Calu3 (cell line): ENCODE data around the gene SAMD1. TPM values are rescaled to one million over a fixed set of nuclear protein-coding genes. Genes with fewer than 3 reads are reported as not detected.

Experiments used
- BruUV-seq: library from RNA; stranded (reverse); fragments of 400-500 nt; replicated peaks from 2 replicates; lab custom pipeline; 2021; lab: Mats Ljungman, UMichigan
- CTCF ChIA-PET: fragments of 300-600 bp; sonication (Branson Sonifier 250); formaldehyde crosslinking; loops from one replicate; lab custom pipeline; 2022; ENCODE audit warnings: antibody characterized with exemption; lab: Charles Lee
- DNase-seq: peaks from one replicate; pipeline ENCODE4 v3.0.0; 2022
- H3K27ac Mint-ChIP-seq: one replicate; pipeline ENCODE4 v1.8.0; 2022; ENCODE audit warnings: mixed read lengths; ENCODE audit not compliant: unreplicated experiment
- H3K27me3 Mint-ChIP-seq: one replicate; pipeline ENCODE4 v1.8.0; 2022; ENCODE audit warnings: mixed read lengths; ENCODE audit not compliant: unreplicated experiment
- H3K36me3 Mint-ChIP-seq: one replicate; pipeline ENCODE4 v1.8.0; 2022; ENCODE audit warnings: mild to moderate bottlenecking, moderate library complexity, mixed read lengths; ENCODE audit not compliant: insufficient read depth, unreplicated experiment
- H3K4me1 Mint-ChIP-seq: one replicate; pipeline ENCODE4 v1.8.0; 2022; ENCODE audit warnings: mild to moderate bottlenecking, low read depth, mixed read lengths; ENCODE audit not compliant: unreplicated experiment
- H3K4me3 Mint-ChIP-seq: one replicate; pipeline ENCODE4 v1.8.0; 2022; ENCODE audit warnings: mild to moderate bottlenecking, low read depth, moderate library complexity, mixed read lengths; ENCODE audit not compliant: unreplicated experiment
- H3K9me3 Mint-ChIP-seq: one replicate; pipeline ENCODE4 v1.8.0; 2022; ENCODE audit warnings: low read depth, mixed read lengths; ENCODE audit not compliant: unreplicated experiment
- intact Hi-C: fragments of 100-400 bp; cut with micrococcal nuclease; formaldehyde crosslinking; loops from one replicate; pipeline ENCODE4 v1.10.0; 2022; ENCODE audit not compliant: unreplicated experiment
- total RNA-seq: library from RNA; stranded (reverse); gene quantifications from 2 replicates; pipeline ENCODE4 v1.2.3, GENCODE V29; 2022
- TF ChIP-seq, protein P1 (sequence below): fragments of 200-600 bp; IDR thresholded peaks from one replicate; pipeline ENCODE4 v1.8.0; 2022; ENCODE audit warnings: antibody characterized with exemption; ENCODE audit not compliant: unreplicated experiment

Gene SAMD1
- total RNA-seq, 1 experiment from 2014 or later: 41.1 TPM

DNA sequence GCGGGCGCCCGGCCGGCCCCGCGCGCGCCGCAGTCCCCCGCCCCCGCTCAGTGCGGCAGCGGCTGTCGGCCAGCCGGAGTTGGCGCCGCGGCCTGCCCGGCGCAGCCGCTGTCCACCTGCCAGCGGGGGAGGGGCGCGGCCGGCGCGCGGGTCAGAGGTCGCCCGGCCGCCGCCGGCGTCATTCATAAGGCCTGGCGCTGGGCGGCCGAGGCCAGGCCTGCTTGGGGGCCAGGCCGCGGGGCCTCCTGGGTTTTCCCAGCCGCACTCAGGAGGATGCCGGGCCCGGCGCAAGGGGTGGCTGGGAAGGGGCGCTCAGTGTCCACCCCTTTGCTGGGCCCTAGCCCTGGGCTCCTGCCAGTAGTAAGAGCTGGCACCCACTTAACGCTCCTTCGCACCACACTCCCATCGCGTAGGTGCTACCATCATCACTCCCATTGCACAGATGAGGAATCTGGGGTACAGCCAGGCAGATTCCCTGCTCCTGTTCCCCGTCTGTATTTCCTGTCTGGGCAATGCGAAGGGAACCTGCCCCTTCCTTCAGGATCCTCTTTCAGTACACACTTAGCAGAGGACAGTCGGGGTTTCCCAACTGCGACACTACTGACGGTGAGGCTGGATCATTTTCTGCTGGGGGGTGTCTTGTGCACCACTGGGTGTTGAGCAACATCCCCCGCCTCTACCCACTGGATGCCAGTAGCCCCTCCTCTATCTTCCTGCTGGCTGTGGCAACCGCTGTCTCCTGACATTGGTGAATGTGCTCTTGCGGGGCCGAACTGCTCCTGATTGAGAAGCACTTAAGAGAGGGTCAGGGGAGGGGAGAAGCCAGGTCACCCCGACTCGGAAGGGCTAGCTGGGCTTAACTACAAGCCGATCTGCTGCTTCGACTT, 27.9 kb upstream of the SAMD1 start:
- Mint-ChIP-seq H3K4me1 (peaks cover 8% of the 10 kb centered on the region), H3K27me3 (no peaks in the 10 kb centered on the region), H3K27ac (peak overlapping the region; percentile 88), H3K9me3 (no peaks in the 10 kb centered on the region), H3K36me3 (peaks cover 32% of the 10 kb centered on the region), H3K4me3 (peak overlapping the region; percentile 77)
- no peak for DNase-seq
- TF ChIP-seq, protein P1, sequence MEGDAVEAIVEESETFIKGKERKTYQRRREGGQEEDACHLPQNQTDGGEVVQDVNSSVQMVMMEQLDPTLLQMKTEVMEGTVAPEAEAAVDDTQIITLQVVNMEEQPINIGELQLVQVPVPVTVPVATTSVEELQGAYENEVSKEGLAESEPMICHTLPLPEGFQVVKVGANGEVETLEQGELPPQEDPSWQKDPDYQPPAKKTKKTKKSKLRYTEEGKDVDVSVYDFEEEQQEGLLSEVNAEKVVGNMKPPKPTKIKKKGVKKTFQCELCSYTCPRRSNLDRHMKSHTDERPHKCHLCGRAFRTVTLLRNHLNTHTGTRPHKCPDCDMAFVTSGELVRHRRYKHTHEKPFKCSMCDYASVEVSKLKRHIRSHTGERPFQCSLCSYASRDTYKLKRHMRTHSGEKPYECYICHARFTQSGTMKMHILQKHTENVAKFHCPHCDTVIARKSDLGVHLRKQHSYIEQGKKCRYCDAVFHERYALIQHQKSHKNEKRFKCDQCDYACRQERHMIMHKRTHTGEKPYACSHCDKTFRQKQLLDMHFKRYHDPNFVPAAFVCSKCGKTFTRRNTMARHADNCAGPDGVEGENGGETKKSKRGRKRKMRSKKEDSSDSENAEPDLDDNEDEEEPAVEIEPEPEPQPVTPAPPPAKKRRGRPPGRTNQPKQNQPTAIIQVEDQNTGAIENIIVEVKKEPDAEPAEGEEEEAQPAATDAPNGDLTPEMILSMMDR: no peak
- no TSS peak for BruUV-seq
- intact Hi-C loops: no loop called here
- CTCF ChIA-PET: interaction anchor here (1.0 to 1.1 kb wide), 2 partner anchors 17 to 18 kb away, joined by 3 read pairs; partner anchors contain the start of gene ASF1B

DNA sequence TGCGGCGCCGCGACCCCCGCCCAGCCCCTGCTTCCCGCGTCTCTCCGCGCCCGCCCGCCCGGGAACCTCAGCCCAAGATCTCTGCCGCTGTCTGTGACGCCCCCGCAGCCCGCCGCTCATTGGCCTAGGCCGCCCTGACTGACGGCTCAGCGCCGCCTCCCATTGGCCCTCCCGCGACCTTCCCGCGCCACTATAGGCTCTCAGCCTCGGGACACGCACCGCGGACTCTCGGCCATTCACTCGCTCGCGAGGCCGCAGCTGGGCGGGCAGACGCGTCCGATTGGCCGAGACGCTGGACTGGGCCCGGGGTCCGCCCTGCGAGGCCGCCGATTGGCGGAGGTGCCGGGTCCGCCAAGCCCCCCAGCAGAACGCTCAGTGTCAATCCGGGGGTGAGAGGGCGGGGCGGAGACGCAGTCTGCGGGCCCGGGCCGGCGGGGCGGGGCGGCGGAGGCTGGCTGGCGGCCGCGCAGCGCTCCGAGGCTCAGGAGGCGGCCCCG, 27.2 kb upstream of the SAMD1 start, which contains the start of gene PRKACA:
TSS of gene PRKACA (minus strand) at position 95 of the 497 bp plus-strand sequence. CDS start 215 bp downstream, outside the sequence.
- Mint-ChIP-seq H3K4me3 (peak within 1 kb of the TSS; percentile 77), H3K27ac (peak within 1 kb of the TSS; percentile 88), H3K27me3 (no peaks in the 10 kb centered on the region), H3K4me1 (peaks cover 8% of the 10 kb centered on the region), H3K36me3 (peaks cover 27% of the 10 kb centered on the region), H3K9me3 (no peaks in the 10 kb centered on the region)
- CTCF ChIA-PET: interaction anchor here (0.6 kb wide), 1 partner anchor 22 kb away, joined by 4 read pairs; no protein-coding TSS in a partner anchor
- intact Hi-C loops: no loop called here
- peak; percentile 97 for DNase-seq
- TF ChIP-seq, protein P1: no peak
- BruUV-seq: no TSS peak

DNA sequence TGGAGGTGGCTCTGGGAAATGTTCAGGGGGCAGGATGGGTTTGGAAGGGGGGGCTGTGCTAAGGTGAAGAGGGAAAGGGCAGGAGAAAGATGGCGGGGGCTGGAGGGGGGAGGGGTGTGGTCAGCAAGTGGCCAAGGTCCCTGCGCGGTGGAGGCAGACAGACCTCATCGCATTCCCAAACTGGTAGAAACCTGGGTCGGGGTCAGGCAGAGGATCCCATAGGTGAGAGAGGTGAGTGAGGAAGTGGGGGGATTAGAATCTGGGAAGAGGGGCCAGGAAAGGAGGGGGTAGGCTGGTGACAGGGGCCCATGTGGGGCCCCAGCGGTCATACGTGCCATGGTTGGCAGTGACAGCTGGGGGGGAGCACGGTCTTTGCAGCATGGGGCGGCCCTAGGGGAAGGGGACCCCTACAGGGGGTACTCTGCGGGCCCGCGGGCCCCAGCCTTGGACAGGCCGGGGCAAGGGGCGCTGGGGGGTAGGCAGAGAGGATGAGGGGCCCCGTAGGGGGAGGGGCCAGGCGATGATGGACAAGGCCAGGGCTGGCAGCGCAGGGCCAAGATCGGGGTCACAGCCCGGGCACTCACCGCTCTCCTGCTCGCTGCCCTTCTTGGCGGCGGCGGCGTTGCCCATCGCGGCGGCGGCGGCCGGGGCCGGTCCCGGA, 26.5 kb upstream of the SAMD1 start:
- CTCF ChIA-PET: interaction anchor here (0.6 kb wide), 1 partner anchor 21 kb away, joined by 4 read pairs; no protein-coding TSS in a partner anchor
- no peaks in the 10 kb centered on the region for H3K9me3 Mint-ChIP-seq
- TF ChIP-seq, protein P1: no peak
- no peaks in the 10 kb centered on the region for H3K27me3 Mint-ChIP-seq
- intact Hi-C loops: no loop called here
- H3K4me3 Mint-ChIP-seq: peak overlapping the region; percentile 77
- H3K27ac Mint-ChIP-seq: peak overlapping the region; percentile 39
- no peak for DNase-seq
- H3K4me1 Mint-ChIP-seq: peaks cover 8% of the 10 kb centered on the region
- no TSS peak for BruUV-seq
- peaks cover 27% of the 10 kb centered on the region for H3K36me3 Mint-ChIP-seq

DNA sequence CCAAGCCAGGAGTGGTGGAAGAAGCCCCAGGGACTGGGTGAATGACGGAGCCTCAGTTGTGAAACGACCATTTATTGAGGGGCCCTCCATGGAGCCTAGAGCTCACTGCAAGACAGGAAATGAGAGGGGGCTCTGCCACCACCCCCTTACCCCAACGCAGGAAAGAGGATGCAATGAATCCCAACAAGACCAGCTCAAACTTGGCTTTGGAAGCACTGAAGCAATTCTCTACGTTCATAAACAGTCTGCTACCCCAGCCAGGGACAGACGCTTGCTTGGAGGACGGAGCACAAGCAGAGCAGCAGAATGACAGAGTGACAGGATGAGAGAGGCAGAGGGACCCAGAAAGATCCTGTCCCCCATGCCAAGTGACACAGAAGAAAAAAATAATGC, 26.0 kb upstream of the SAMD1 start:
- BruUV-seq: no TSS peak
- no peaks in the 10 kb centered on the region for H3K27me3 Mint-ChIP-seq

More for the DNA sequence above, 26.0 kb upstream of the SAMD1 start:
- H3K27ac Mint-ChIP-seq: peak overlapping the region; percentile 39
- no peak for DNase-seq
- CTCF ChIA-PET: no interaction called here
- peaks cover 27% of the 10 kb centered on the region for H3K36me3 Mint-ChIP-seq
- peak overlapping the region; percentile 77 for H3K4me3 Mint-ChIP-seq
- intact Hi-C loops: no loop called here
- TF ChIP-seq, protein P1: no peak
- peaks cover 8% of the 10 kb centered on the region for H3K4me1 Mint-ChIP-seq
- no peaks in the 10 kb centered on the region for H3K9me3 Mint-ChIP-seq
